Measurements from ENCODE around the gene INS. TPM values are rescaled to one million over a fixed set of nuclear protein-coding genes. Genes with fewer than 3 reads are reported as not detected.

Gene INS
- total and polyA plus RNA-seq, 2 donors (not counting 1 experiment from before 2014, with no cell fraction given), result not detected

- Histone ChIP-seq H3K4me3 (ENCODE audit: control extremely low read depth in 1 of 5, extremely low read depth in 1 of 5, insufficient read depth in 1 of 5, low read depth in 2 of 5, low read length in 4 of 5) (no peak overlapping the region), H4K20me1 (ENCODE audit: control insufficient read depth, insufficient read depth, low read length, poor library complexity, severe bottlenecking) (no peaks in the 10 kb centered on the region), H2AFZ (ENCODE audit: insufficient read depth, low read depth, low read length, poor library complexity, severe bottlenecking) (no peak overlapping the region), H3K9ac (ENCODE audit: low read length) (no peak overlapping the region), H3K27me3 (replicated peaks in 1 of 4; ENCODE audit: control extremely low read depth in 1 of 4, control insufficient read depth in 3 of 4, insufficient read depth in 4 of 4, low read length in 3 of 4) (peaks cover 0 to 21% (median 5%) of the 10 kb centered on the region in 4 experiments), H3K79me2 (ENCODE audit: control insufficient read depth, insufficient read depth, low read length) (no peaks in the 10 kb centered on the region), H3K9me3 (ENCODE audit: control extremely low read depth in 1 of 3, control insufficient read depth in 2 of 3, insufficient read depth in 1 of 3, low read length in 2 of 3) (no peaks in the 10 kb centered on the region), H3K4me1 (ENCODE audit: control insufficient read depth in 2 of 2, insufficient read depth in 2 of 2, low read length in 2 of 2) (no peaks in the 10 kb centered on the region), H3K4me2 (replicated peaks; ENCODE audit: low read depth, low read length, poor library complexity, severe bottlenecking) (no peak overlapping the region), H3K36me3 (replicated peaks in 1 of 2; ENCODE audit: control extremely low read depth in 1 of 2, control insufficient read depth in 1 of 2, extremely low read depth in 1 of 2, insufficient read depth in 2 of 2, low read length in 1 of 2) (no peaks in the 10 kb centered on the region), H3K27ac (ENCODE audit: low read length in 2 of 2) (no peak overlapping the region)
- no peak overlapping the region for H3K4me3 Mint-ChIP-seq
- POLR2A ChIA-PET, result no interaction called here
- no peak for DNase-seq
- no peaks in the 10 kb centered on the region for H3K4me1 Mint-ChIP-seq
- no peak for TF ChIP-seq EZH2 (IDR thresholded peaks at IDR 0.05; ENCODE audit: borderline replicate concordance, insufficient read depth, low read depth, low read length, poor library complexity, severe bottlenecking)
- TF ChIP-seq CTCF (IDR thresholded peaks at IDR 0.05), result no peak
- ATAC-seq (ENCODE audit: low read depth), result no peak
- CTCF ChIA-PET, result no interaction called here
- H3K27me3 Mint-ChIP-seq, result peaks cover 20% of the 10 kb centered on the region
- 58% methylated on average over 16 of the region's 19 CpGs for WGBS (ENCODE audit: insufficient coverage)
- H3K9me3 Mint-ChIP-seq (ENCODE audit: insufficient read depth), result peaks cover 4% of the 10 kb centered on the region
- no peak overlapping the region for H3K27ac Mint-ChIP-seq
- intact Hi-C loops (cut with micrococcal nuclease), result no loop called here
Measured at GRCh38 chr11:2122222-2122906, 38.6 kb downstream of the INS start.

DNA sequence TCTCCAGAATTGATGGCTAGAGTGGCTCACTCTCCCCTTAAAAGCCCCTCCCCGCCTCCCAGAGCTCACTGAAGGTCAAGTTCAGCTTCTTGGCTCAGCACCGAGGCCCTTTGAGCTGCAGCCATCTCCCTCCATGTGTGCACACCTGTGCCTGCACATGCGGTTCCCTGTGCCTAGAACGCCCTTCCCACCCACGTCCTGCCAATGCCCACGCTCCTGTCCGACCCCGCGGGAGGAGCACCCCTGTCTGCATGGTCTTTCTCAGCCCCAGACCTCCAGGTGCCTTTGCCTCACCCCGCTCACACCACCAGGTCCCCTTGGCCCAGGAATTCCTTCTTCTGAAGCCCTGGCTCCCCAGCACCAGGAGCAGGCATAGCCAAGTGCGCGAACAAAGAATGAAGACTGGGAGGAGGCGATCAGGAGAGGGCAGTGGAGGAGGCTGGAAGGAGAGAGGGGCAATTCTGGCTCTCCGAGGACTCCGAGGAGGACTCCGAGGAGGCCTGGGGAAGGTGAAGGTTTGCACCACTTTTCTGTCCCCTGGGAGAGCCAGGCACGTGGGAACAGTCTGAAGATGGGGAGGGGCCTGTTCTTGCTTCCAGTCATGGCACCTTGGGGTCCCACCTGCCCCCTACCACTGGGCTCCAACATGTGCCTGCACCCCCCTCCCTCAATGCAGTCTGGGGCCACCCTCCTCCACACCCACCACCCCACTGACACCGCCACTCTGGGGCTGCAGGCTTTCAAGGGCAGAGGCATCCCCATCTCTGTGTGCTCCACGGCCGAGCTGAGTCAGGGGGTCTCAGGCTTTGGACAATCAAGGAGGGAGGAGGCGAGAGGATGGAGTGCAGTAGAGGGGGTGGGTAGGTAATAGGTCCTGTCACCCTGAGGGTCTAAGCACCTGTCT, 39.5 kb downstream of the INS start:
- Histone ChIP-seq H4K20me1 (ENCODE audit: control insufficient read depth, insufficient read depth, low read length, poor library complexity, severe bottlenecking) (no peaks in the 10 kb centered on the region), H3K79me2 (ENCODE audit: control insufficient read depth, insufficient read depth, low read length) (no peaks in the 10 kb centered on the region), H3K36me3 (replicated peaks in 1 of 2; ENCODE audit: control extremely low read depth in 1 of 2, control insufficient read depth in 1 of 2, extremely low read depth in 1 of 2, insufficient read depth in 2 of 2, low read length in 1 of 2) (no peaks in the 10 kb centered on the region), H3K4me2 (replicated peaks; ENCODE audit: low read depth, low read length, poor library complexity, severe bottlenecking) (no peak overlapping the region), H3K4me3 (ENCODE audit: control extremely low read depth in 1 of 5, extremely low read depth in 1 of 5, insufficient read depth in 1 of 5, low read depth in 2 of 5, low read length in 4 of 5) (no peak overlapping the region), H3K9me3 (ENCODE audit: control extremely low read depth in 1 of 3, control insufficient read depth in 2 of 3, insufficient read depth in 1 of 3, low read length in 2 of 3) (no peaks in the 10 kb centered on the region), H3K9ac (ENCODE audit: low read length) (no peak overlapping the region), H2AFZ (ENCODE audit: insufficient read depth, low read depth, low read length, poor library complexity, severe bottlenecking) (no peak overlapping the region), H3K27me3 (replicated peaks in 1 of 4; ENCODE audit: control extremely low read depth in 1 of 4, control insufficient read depth in 3 of 4, insufficient read depth in 4 of 4, low read length in 3 of 4) (peaks cover 0 to 21% (median 5%) of the 10 kb centered on the region in 4 experiments), H3K27ac (ENCODE audit: low read length in 2 of 2) (no peak overlapping the region), H3K4me1 (ENCODE audit: control insufficient read depth in 2 of 2, insufficient read depth in 2 of 2, low read length in 2 of 2) (no peaks in the 10 kb centered on the region)
- Mint-ChIP-seq H3K27ac (no peak overlapping the region), H3K4me1 (no peaks in the 10 kb centered on the region), H3K4me3 (no peak overlapping the region), H3K27me3 (peaks cover 21% of the 10 kb centered on the region), H3K9me3 (ENCODE audit: insufficient read depth) (peaks cover 4% of the 10 kb centered on the region)
- ATAC-seq (ENCODE audit: low read depth) (no peak), DNase-seq (no peak)
- no peak for TF ChIP-seq CTCF (IDR thresholded peaks at IDR 0.05)
- TF ChIP-seq EZH2 (IDR thresholded peaks at IDR 0.05; ENCODE audit: borderline replicate concordance, insufficient read depth, low read depth, low read length, poor library complexity, severe bottlenecking), result no peak
- intact Hi-C loops (cut with micrococcal nuclease), result no loop called here
- WGBS (ENCODE audit: insufficient coverage), result 92% methylated on average over 15 of the region's 21 CpGs
- CTCF ChIA-PET, result no interaction called here
- POLR2A ChIA-PET, result no interaction called here
